Caki2 (cell line): ENCODE measurements around the gene CHRDL1. TPM values are rescaled to one million over a fixed set of nuclear protein-coding genes. Genes with fewer than 3 reads are reported as not detected.

ENCODE experiments used
- DNase-seq: peaks from one replicate; pipeline ENCODE4 v3.0.0-alpha.2; 2015; ENCODE audit warnings: low read depth
- in situ Hi-C: cut with HindIII; loops from 2 replicates; pipeline ENCODE4 v1.10.0; 2016; ENCODE audit warnings: low sequenced_read_pairs, low pct_unique_long_range_greater_than_20kb, mixed read lengths
- total RNA-seq: library from RNA; depleted of rRNA; stranded (reverse); fragments of >200 nt; shearing (Covaris generic); gene quantifications from 2 replicates; pipeline ENCODE4 v1.2.3, GENCODE V29; 2014; ENCODE audit warnings: low replicate concordance

CHRDL1 gene
- total RNA-seq, 1 experiment from 2014 or later, result 0.17 TPM

DNA sequence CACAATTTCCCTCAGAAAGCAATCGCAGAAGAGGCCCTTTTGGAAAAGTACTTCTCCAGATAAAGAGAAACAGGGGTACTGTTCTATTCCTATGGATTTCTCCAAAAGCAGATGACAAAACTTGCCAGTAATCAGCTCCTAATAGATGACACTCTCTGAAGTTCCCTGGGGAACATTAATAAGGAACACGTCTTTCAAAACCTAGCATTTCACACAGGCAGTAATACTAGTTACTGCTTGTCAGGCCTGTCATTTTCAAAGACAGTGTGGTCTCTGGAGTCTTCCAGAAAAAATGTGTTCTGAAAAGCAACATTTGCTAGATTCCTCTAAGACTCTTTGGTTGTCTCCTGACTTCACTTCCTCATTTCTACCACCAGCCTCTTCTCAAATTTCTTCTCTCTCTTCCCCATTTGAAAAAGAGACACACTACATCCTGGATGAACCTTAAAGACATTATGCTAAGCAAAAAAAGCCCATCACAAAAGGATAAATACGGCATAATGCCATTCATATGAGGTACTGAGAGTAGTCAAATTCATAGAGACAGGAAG lies 47.3 kb downstream of the CHRDL1 start:
- in situ Hi-C loops, result no loop called here
- DNase-seq, result no peak

DNA sequence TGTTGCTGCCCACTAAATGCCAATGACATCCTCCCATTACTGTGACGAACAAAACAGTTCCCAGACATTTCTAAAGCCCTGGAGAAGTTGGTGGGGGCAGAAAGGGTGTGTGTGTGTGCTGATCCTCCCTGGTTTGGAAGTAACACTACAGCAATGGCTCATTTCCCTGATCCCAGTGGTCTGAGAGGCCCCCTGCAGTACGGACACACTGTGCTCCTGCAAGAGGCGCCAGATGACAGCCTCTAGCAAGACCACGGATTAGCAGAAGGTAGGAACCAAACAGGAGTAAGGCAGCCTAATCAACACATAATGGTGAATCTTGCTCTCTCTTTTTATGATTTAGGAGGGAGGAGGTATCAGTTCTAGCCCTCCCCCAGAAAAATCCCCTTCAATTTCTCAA lies 49.6 kb downstream of the CHRDL1 start:
- in situ Hi-C loops, result no loop called here
- no peak for DNase-seq

DNA sequence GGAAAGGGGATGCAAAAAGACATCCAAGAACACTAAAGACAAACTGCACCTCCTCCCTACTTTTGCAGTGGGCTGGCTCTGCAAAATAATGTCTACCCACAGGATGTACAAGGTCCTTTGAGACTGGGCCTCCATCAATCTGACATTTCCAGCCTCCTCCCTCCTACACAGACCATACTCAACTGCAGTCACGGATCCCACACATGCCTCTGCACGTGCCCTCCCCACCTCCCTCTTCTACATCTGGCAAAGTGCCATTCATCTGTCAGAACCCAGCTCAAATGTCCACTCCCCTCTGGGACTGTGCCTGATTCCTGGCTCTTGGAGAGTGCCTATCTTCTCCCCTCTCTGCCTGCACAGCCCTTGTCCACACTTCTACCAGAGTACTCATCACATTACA lies 50.3 kb downstream of the CHRDL1 start:
- no peak for DNase-seq
- in situ Hi-C loops, result no loop called here

DNA sequence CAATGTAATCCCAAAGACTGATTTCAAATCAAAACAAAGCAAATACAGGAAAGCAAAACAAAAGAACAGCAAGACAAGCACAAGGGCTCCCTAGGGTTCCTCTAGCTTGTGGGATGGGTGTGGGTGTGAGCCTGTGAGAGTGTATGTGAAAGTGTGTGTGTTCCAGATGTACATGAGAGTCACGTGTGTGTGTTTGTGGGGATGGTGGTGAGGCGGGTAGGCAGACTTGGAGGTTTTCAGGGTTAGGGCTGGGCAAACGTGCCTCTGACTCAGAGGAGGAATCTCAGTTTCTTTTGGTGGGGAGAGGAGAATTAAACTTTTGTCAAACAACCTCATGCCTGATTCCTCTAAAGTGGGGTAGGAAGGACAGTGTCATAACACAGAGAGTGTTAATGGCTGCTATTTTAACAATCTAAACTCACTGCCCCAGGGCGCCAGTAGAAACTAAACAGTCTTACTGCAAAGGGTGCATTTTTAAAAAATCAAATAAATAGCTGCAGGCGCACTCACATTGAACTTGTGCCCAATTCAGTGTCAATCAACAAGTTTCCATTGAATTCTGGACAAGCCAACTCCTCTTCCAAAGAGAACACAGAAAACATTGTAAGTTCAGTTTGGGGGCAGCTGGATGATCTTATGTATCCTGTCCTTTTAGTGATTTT lies 51.8 kb downstream of the CHRDL1 start:
- no peak for DNase-seq
- in situ Hi-C loops, result no loop called here

DNA sequence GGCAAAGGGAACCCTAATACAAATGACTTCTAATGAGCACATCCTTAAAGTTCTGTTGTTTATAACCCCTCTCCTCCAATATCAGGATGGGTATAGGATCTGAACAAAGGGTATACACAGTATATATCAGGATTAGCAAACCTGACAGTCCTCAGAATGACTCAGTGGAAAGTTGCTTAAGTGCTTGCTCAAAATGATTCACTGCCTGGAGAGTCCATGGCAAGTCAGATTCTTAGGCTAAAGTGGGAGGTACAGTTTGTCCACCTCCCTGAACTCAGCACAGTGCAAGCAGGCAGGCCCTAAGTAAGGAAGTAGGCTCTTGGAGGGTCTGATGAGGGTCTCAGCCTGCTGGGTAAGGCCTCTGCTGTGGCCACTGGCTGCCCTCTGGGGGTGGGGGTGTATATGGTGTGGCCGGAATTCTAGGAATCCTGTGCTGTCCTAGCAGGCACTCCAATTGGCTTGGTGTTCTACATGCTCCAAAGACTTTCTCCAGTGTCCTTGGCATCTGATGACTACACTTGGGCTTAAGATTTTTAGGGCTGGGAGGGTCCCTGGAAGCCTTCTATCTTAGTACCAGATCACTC lies 54.3 kb downstream of the CHRDL1 start:
- DNase-seq, result peak; percentile 8
- in situ Hi-C loops, result no loop called here

DNA sequence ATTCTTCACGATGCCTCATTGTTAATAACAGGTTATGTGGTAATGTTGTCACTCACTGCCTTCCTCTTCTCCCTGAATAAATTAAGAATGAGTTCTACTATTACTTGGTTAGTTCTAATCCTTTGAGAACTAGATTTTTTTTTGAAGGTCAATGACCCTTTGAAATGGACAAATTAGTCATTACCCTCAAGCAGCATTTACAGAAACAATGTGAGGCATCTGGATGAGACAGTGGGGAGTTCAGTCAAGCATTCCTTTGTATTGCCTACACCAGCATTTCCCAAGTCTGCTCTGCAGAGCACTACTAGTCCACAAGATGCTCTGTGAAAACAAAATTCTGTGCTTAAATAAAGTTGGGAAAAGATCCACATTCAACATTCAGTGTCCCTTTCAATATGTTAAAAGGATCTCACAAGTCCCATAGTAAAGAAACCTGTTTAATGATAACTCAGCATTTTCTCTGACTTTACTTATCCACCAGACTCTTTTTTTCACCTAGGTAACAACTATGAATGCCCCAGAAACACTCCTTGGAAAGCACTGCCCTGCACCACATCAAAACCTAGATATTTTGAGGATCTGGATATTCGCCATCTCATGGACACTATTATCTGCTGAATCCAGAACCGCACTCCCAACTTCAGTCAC lies 60.6 kb downstream of the CHRDL1 start:
- peak; percentile 46 for DNase-seq
- in situ Hi-C loops, result no loop called here

DNA sequence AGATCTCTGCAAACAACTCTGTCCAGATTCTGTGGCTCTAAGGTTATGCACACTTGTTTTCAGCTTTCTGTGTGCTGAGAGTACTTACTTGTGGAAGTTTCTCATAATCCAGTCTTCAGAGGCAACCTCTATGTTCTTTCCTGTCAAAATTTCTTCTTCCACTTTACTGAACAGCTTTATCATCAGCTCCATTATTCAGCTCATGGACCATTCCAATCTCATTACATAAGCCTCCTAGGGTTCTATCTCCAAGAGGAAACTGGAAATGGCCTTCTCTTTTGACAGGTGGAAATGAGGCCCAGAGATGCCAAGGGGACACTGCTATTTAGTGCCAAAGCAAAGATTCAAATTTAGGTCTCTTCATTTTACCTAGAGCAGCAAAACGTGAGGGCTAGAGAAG lies 61.3 kb downstream of the CHRDL1 start:
- in situ Hi-C loops, result no loop called here
- DNase-seq, result no peak

DNA sequence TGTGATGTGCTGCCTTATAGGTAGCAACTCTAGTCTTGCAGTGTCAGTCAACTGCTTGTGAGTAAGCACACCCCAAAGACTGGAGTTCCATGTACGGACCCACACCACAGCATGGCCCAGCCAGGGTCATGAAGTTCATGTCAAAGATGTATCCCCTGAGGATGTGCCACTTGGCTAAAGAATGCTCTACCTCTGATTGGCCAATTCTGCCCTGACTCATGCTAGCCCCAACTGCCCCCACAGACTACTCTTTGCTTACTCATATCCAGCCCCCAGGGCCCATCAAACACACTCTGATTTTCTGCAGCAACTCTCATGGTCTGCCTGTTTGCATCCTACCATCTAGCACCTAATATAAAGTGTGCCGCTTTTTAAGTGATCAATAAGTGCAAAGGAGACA lies 62.5 kb downstream of the CHRDL1 start:
- no peak for DNase-seq
- in situ Hi-C loops, result no loop called here

DNA sequence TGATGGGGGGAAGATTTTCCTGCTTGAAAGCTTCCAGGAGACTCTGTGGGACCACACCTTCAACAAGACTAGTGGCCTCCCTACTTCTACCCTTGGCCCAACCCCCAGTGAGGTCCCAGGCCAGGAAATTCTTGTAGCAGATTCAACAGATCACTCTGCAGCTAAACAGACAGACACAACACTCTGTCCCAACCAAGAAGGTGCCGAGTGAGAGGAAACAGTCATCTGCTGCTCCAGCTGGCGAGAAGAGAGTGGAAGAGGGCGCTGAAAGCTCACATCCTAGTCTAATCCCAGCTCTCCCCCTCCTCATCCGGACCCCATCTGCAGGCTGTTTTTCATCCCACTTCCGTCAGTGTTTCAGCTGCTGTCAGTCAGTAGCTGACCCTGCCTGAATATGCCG lies 63.4 kb downstream of the CHRDL1 start:
- DNase-seq, result no peak
- in situ Hi-C loops, result no loop called here

DNA sequence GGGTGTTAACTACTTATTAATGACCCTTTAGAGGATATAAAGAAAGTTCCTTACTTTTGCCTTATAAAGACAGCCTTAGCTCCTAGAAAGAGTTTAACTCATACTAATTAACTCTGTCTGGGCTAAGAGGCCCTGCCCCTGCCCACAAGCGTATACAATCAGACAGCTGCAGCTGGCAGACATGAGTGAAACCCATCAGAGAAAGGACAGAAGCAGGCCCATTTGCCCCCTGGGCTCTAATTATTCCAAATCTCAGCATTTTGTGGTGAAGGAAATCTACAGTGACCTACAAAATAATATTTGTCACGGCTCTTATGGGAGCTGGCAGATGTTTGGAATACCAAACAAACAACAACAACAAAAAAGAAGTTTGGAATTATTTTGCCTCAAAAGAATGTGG lies 71.8 kb downstream of the CHRDL1 start:
- in situ Hi-C loops, result no loop called here
- DNase-seq, result no peak

DNA sequence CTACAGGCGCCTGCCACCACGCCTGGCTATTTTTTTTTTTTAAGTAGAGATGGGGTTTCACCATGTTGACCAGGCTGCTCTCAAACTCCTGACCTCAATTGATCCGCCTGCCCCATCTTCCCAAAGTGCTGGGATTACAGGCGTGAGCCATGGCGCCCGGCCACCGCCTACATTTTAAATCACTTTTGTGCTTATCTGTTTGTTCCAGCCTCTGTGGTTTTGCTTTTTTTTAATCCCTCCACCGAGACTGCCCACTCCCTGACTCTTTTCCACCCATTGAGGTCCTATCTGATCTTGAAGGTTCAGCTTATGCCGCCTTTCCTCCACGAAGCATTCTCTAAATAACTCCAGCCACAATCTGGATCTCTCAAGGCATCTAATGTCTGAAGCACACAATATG lies 73.5 kb downstream of the CHRDL1 start:
- in situ Hi-C loops, result no loop called here
- DNase-seq, result no peak

DNA sequence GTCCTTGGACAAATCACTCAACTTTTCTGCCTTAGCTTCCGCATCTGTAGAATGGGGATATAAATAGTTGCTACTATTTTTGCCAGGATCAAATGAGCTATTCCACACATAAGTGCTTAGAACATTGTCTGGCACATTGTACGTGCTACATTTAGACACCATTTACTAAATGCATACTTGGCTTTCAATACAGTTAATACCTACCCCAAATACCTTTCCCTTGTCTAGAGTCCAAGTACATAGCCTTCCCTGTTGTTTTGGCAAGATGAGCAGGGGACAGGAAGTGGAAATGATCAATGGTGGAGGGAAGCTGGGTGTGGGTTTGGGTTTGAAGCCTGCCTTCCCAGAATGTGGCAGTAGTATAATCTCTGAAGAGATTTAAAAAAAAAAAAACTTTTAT lies 82.0 kb downstream of the CHRDL1 start:
- no peak for DNase-seq
- in situ Hi-C loops, result no loop called here

DNA sequence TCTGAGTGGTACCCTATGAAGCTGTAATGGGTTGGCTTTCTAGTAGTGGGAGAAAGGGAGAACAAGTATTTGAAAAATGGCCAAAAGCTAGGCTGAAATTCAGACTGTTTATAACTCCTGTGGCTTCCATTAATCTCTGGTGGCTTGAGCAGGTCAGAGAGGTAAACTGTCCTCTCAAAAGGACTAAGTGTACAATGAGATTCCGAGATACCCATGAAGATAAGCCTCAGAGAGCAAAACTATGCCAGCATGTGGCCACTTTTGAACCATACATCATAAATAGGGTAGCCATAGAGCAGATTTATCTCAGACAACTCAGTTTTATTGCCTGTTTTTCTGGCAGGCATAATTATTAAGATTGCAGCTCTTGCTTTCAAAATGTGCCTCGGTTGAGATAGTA lies 89.2 kb downstream of the CHRDL1 start:
- in situ Hi-C loops, result no loop called here
- DNase-seq, result no peak

DNA sequence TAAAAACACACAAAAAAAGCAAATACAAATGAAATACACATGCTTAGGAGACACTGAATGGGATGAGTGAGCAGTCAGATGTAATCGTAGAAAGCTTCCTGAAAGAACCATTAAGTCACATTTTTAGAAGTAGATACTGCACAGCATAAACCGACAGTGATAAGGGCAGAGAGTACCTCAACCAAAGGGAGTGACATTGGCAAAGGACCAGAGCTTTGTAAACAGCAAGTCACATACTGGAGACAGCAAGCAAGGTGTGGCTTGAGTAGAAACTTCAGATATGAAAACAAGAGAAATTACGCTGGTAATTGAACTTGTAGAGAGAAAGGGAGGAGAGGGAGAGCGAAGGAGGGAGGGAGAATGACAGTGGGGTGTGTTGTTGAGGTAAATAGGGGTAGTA lies 92.0 kb downstream of the CHRDL1 start:
- in situ Hi-C loops, result no loop called here
- DNase-seq, result no peak

DNA sequence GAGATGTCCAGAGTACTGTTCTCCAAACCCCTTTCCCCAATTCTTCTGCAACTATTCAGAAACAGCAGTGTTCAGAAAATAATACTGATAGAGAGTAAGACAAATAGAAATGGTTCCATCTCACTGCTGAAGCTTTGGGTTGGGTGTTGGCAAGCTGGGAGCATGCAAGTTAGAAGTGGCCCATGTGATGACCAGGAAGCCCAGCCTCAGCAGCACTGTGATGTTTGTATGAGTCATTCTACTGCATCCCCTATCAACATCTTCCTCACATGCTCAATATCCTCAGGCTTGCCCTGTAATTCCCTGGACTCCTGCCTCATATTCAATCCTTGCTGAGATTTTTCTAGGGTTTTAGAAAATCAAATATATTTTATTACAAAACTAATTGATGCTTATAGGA lies 96.5 kb downstream of the CHRDL1 start:
- in situ Hi-C loops, result no loop called here
- DNase-seq, result no peak

DNA sequence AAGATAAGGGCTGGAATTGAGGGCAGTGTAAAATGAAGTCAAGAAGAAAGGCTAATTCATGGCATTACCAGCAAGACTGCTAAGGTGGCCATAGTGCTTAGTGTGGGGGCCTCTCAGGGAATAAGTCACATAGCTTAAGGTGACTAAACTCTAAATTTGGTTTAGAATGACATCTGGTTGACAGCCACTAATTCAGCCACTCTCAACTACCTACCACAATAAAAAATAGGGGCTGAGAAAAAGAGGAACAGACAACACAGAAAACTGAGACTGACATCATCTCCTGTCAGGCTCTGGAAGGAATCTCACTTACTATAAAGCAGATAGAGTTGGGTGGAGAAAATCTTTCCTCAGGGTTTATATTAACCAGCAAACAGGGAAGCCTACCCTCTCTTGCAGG lies 96.9 kb downstream of the CHRDL1 start:
- in situ Hi-C loops, result no loop called here
- no peak for DNase-seq

DNA sequence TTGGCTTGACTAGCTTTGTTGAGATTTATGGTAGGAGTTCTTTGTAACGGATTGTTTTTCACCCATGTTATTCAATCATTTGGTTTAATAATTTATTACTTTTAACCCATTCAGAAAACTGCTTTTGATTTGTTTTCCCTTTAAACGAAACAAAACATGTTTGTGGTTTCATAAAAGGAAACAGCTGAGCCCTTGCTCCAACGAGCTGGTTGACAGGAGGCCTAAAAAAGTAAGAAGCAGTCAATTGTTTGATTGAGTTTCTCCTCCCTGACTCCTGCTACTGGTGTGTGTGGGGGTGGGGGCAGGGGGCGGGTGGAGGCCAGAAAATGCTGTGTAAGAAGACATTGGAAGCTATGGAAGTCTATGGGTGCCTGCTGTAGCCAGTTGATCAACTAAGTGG lies 102.8 kb downstream of the CHRDL1 start:
- in situ Hi-C loops, result no loop called here
- no peak for DNase-seq

DNA sequence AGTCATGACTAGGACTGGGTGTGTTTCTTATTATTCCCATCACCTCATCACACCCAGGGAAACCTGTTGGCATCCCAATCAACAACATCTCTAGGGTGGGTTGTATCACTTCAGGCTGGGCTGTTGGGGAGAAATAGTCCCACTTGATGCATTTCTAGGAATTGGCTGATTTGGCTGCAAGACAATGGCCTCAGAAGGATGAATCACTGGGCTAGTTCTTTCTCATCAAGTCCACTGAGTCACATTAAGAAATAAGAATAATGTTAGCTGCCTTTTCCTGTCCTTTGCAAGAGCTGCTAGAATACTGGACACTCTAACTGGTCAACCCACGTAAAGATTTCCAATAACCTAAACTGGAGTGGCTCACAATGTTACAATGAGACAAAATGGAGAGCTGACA lies 104.2 kb downstream of the CHRDL1 start:
- no peak for DNase-seq
- in situ Hi-C loops, result no loop called here

DNA sequence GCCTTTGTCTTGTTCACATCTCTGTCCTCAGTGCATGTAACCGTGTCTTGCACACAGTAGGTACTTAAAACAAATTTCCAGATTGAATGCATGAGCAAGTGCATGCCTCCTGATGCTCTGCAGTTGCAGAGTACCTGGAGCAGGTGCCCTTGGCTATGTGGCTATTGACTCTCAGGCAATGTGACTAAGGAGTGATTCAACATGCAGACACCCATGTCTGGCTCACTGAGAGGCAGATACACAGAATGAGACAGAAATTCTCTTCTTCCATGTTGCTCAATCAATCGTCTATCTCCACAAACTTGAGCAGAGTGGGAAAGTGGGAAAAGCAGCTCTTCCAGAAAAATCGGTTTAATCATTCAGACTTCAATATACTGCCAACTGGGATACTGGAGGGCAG lies 111.0 kb downstream of the CHRDL1 start:
- DNase-seq, result no peak
- in situ Hi-C loops, result no loop called here

DNA sequence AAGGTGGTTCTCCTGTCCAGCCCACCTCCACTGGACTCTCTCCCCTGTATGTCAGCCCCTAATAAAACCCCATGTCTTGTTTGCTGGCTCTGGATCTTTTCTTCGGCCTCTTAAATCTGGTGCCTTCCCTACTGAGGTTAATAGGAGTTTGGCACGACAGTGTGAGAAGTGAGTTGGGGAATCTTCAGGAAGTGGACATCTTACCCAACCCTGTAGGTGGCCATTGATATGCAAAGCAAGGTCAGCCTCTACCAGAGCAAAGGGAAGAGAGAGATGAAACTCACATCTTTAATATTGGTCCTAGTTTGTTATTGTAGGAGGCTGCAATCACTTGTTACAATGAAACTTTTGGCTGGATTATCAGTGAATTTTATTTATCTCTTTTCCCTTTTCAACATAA lies 111.7 kb downstream of the CHRDL1 start:
- no peak for DNase-seq
- in situ Hi-C loops, result no loop called here
